Smooth muscle cell (in vitro differentiated cells): Measurements from ENCODE around the gene GBE1. TPM values are rescaled to one million over a fixed set of nuclear protein-coding genes. Genes with fewer than 3 reads are reported as not detected.
"Not testable (repeated sequence)": the region's sequence is repeated elsewhere in the genome, so short reads cannot be mapped to it uniquely, and the experiment has no call there.

ENCODE experiments used
- DNase-seq: peaks from one replicate; lab custom pipeline; 2025; ENCODE audit not compliant: unreplicated experiment; lab: John Stamatoyannopoulos, UW
- H2AFZ ChIP-seq: fragments of 200-600 bp; sonication (generic); 2 replicates; pipeline ENCODE4 v1.6.0; 2016; ENCODE audit warnings: antibody characterized with exemption, low read depth, mild to moderate bottlenecking
- H3F3A ChIP-seq: fragments of 200-600 bp; sonication (generic); 2 replicates; pipeline ENCODE4 v1.6.0; 2017; ENCODE audit warnings: antibody characterized with exemption, low read depth
- H3K27ac ChIP-seq: fragments of 200-600 bp; sonication (generic); 2 replicates; pipeline ENCODE4 v1.5.1; 2016; ENCODE audit warnings: low read depth, mild to moderate bottlenecking
- H3K27me3 ChIP-seq: fragments of 200-600 bp; sonication (generic); 2 replicates; pipeline ENCODE4 v1.6.1; 2016; ENCODE audit warnings: low read depth, mild to moderate bottlenecking
- H3K36me3 ChIP-seq: fragments of 200-600 bp; sonication (generic); 2 replicates; pipeline ENCODE4 v1.5.1; 2016; ENCODE audit warnings: low read depth
- H3K4me1 ChIP-seq: fragments of 200-600 bp; sonication (generic); 2 replicates; pipeline ENCODE4 v1.5.1; 2016; ENCODE audit warnings: low read depth
- H3K4me2 ChIP-seq: fragments of 200-600 bp; sonication (generic); 2 replicates; pipeline ENCODE4 v1.6.0; 2016; ENCODE audit warnings: mild to moderate bottlenecking
- H3K4me3 ChIP-seq: fragments of 200-600 bp; sonication (generic); 2 replicates; pipeline ENCODE4 v1.5.1; 2016; ENCODE audit warnings: mild to moderate bottlenecking
- H3K79me2 ChIP-seq: fragments of 200-600 bp; sonication (generic); 2 replicates; pipeline ENCODE4 v1.6.0; 2016; ENCODE audit warnings: low read depth, mild to moderate bottlenecking
- H3K9ac ChIP-seq: fragments of 200-600 bp; sonication (generic); 2 replicates; pipeline ENCODE4 v1.6.0; 2016; ENCODE audit warnings: low read depth
- H3K9me3 ChIP-seq: fragments of 200-600 bp; sonication (generic); replicated peaks from 2 replicates; pipeline ENCODE4 v1.5.1; 2016; ENCODE audit warnings: low read depth
- H4K20me1 ChIP-seq: fragments of 200-600 bp; sonication (generic); 2 replicates; pipeline ENCODE4 v1.6.0; 2016; ENCODE audit warnings: low read depth
- WGBS: methylation state at CpG from one replicate; pipeline ENCODE4 v1.1.7; 2016; ENCODE audit warnings: low lambda C conversion rate; 5-methylcytosine and 5-hydroxymethylcytosine counted together
- polyA plus RNA-seq: library from polyadenylated mRNA; unstranded; fragments of >200 nt; fragmentation: Nextera tagmentation; extraction: Ambion mirVana; gene quantifications from 2 replicates; pipeline ENCODE4 v1.2.1, GENCODE V29; 2016
- total RNA-seq: library from RNA; depleted of rRNA; stranded (reverse); fragments of >200 nt; gene quantifications from 2 replicates; pipeline ENCODE4 v1.2.3, GENCODE V29; 2014
- TF ChIP-seq, protein P1 (sequence below): fragments of 200-600 bp; sonication (generic); IDR thresholded peaks from 2 replicates; pipeline ENCODE4 v1.5.1; 2017; ENCODE audit warnings: borderline replicate concordance, mild to moderate bottlenecking, antibody characterized with exemption; ENCODE audit not compliant: insufficient read depth, poor library complexity, severe bottlenecking

GBE1 gene
- total and polyA plus RNA-seq, 2 experiments from 2014 or later, result 23.4 to 50.8 TPM

- Histone ChIP-seq H3K4me2 (no peak overlapping the region), H3K27ac (no peak overlapping the region), H3K9ac (no peak overlapping the region), H2AFZ (no peak overlapping the region), H3K9me3 (no peaks in the 10 kb centered on the region), H3K27me3 (no peaks in the 10 kb centered on the region), H3K36me3 (no peaks in the 10 kb centered on the region), H4K20me1 (no peaks in the 10 kb centered on the region), H3K4me1 (peaks cover 8% of the 10 kb centered on the region), H3K4me3 (no peak overlapping the region), H3F3A (peaks cover under 1% of the 10 kb centered on the region), H3K79me2 (peaks cover 17% of the 10 kb centered on the region)
- TF ChIP-seq, protein P1, sequence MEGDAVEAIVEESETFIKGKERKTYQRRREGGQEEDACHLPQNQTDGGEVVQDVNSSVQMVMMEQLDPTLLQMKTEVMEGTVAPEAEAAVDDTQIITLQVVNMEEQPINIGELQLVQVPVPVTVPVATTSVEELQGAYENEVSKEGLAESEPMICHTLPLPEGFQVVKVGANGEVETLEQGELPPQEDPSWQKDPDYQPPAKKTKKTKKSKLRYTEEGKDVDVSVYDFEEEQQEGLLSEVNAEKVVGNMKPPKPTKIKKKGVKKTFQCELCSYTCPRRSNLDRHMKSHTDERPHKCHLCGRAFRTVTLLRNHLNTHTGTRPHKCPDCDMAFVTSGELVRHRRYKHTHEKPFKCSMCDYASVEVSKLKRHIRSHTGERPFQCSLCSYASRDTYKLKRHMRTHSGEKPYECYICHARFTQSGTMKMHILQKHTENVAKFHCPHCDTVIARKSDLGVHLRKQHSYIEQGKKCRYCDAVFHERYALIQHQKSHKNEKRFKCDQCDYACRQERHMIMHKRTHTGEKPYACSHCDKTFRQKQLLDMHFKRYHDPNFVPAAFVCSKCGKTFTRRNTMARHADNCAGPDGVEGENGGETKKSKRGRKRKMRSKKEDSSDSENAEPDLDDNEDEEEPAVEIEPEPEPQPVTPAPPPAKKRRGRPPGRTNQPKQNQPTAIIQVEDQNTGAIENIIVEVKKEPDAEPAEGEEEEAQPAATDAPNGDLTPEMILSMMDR, result no peak
- DNase-seq, result no peak
- 84% methylated on average over 2 of the region's 2 CpGs for WGBS
Observed at GRCh38 chr3:81749265-81749664, 12.2 kb downstream of the GBE1 start.

DNA sequence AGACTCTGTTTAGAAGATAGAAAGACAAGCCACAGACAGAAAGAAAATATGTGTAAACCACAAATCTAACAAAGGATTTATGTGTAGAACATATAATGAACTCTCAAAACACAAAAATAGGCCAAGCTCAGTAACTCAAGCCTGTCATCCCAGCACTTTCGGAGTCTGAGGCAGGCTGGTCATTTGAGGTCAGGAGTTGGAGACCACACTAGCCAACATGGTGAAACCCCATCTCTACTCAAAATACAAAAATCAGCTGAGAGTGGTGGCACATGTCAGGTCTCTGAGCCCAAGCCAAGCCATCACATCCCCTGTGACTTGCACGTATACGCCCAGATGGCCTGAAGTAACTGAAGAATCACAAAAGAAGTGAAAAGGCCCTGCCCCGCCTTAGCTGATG, 14.2 kb downstream of the GBE1 start:
- not testable (repeated sequence) for H3K4me2 ChIP-seq, H3K27me3 ChIP-seq, DNase-seq, H3K9me3 ChIP-seq, H3K4me3 ChIP-seq, H4K20me1 ChIP-seq, H2AFZ ChIP-seq, H3K36me3 ChIP-seq, H3K9ac ChIP-seq
- H3K4me1 ChIP-seq, result peaks cover 15% of the 10 kb centered on the region
- 85% methylated on average over 4 of the region's 4 CpGs for WGBS
- peaks cover 15% of the 10 kb centered on the region for H3F3A ChIP-seq
- peaks cover 18% of the 10 kb centered on the region for H3K79me2 ChIP-seq
- peak overlapping the region; percentile 10 for H3K27ac ChIP-seq

DNA sequence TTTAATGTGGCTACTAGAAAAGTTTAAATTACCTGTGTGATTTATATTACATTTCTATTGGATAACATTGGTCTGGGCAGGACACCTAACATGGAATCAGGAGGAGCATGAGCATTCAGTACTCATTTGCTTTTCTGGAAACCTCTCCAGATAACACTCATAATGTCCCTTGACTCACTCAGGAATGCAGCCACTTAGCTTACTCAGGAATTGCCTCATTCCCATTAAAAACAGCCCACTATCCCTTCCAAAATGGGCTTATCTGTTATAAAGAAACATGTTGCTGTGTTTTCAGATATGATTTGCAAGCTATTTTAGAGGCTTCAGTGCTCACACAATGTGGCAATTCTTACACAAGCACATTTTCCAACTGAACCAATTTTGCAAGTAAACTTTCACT, 17.1 kb downstream of the GBE1 start:
- Histone ChIP-seq H3K4me2 (peak overlapping the region; percentile 34), H2AFZ (no peak overlapping the region), H3K4me1 (peaks cover 24% of the 10 kb centered on the region), H3K4me3 (no peak overlapping the region), H4K20me1 (no peaks in the 10 kb centered on the region), H3K36me3 (no peaks in the 10 kb centered on the region), H3F3A (peaks cover 28% of the 10 kb centered on the region), H3K9me3 (no peaks in the 10 kb centered on the region), H3K27me3 (no peaks in the 10 kb centered on the region), H3K79me2 (peaks cover 26% of the 10 kb centered on the region), H3K27ac (peak overlapping the region; percentile 96), H3K9ac (peak overlapping the region; percentile 75)
- TF ChIP-seq, protein P1, result no peak
- DNase-seq, result no peak

DNA sequence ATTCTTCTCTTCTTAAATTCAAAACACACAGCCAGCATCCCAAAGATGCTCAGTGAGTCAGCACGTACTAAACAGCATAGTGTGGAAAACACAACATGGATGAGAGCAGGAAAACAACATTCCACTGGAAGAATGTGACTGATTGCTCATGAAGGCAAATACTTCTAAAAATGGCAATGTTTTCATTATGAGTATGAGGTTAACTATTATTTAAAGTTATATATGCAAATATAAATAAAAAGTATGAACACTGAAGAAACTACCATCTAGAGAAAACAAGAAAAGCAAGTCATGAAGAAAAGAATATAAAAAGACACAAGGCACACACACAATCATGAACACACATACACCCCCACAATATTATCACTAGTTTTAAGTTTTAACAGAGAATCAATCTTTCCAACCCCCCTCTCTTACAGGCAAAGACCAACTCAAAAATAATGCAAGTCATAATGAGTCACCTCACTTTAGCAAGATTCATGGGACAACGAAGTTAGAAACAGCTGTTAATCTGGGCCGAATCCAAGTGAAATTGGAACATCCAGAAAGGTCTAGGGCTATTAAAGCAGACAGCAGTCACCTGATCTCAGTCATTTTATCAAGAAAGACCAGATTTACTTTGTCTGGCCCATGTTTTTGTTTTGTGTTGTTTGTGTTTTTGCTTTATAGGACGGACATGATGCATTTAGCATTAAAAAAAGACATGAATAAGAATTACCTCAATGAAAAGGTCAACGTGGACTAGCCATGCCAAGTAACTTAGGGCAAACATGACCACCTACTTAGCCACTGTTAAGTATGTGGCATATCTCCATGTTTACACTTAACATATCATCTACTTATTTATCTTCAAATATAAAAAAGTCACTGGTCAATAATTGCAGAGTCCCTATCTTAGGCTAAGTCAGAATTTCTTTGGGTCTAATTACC, 18.1 kb downstream of the GBE1 start:
- TF ChIP-seq, protein P1, result no peak
- Histone ChIP-seq H3K4me3 (no peak overlapping the region), H3K9me3 (no peaks in the 10 kb centered on the region), H3K9ac (peak overlapping the region; percentile 75), H3F3A (peaks cover 28% of the 10 kb centered on the region), H3K27me3 (no peaks in the 10 kb centered on the region), H4K20me1 (no peaks in the 10 kb centered on the region), H3K79me2 (peaks cover 30% of the 10 kb centered on the region), H2AFZ (peak overlapping the region; percentile 10), H3K36me3 (no peaks in the 10 kb centered on the region), H3K4me1 (peaks cover 24% of the 10 kb centered on the region), H3K27ac (peak overlapping the region; percentile 96), H3K4me2 (peak overlapping the region; percentile 34)
- DNase-seq, result no peak
- WGBS, result 31% methylated on average over 5 of the region's 5 CpGs
